Epithelial cell of esophagus (primary cell): ENCODE measurements around the gene ABCF3.

Source experiments
- DNase-seq: peaks from one replicate; pipeline ENCODE4 v3.0.0; 2010; ENCODE audit warnings: low read depth
- H3K4me3 ChIP-seq: 2 replicates; pipeline ENCODE4 v1.5.1; 2011; ENCODE audit warnings: mild to moderate bottlenecking, low read length, control low read depth
- CTCF ChIP-seq: IDR thresholded peaks from 2 replicates; pipeline ENCODE4 v1.5.1; 2011; ENCODE audit warnings: low read depth, mild to moderate bottlenecking, low read length, control low read depth, inconsistent platforms; ENCODE audit not compliant: insufficient read depth; ENCODE audit errors: missing control alignments

The ABCF3 gene

GRCh38 chr3:184184546-184185230, 1.3 kb upstream of the ABCF3 start:
- H3K4me3 ChIP-seq, result no peak overlapping the region
- no peak for TF ChIP-seq CTCF
- DNase-seq, result no peak

- H3K4me3 ChIP-seq, result peak overlapping the region; percentile 97
- peak; percentile 99 for DNase-seq
- TF ChIP-seq CTCF, result no peak
Measured at GRCh38 chr3:184185461-184186183, 377 bp upstream of the ABCF3 start.

GRCh38 chr3:184186902-184187207, 856 bp downstream of the ABCF3 start:
- no peak for TF ChIP-seq CTCF
- DNase-seq, result no peak
- peak overlapping the region; percentile 97 for H3K4me3 ChIP-seq

- H3K4me3 ChIP-seq, result no peak overlapping the region
- TF ChIP-seq CTCF, result no peak
- DNase-seq, result no peak
Measured at GRCh38 chr3:184188080-184188479, 2.1 kb downstream of the ABCF3 start.

- H3K4me3 ChIP-seq, result no peak overlapping the region
- DNase-seq, result no peak
- no peak for TF ChIP-seq CTCF
Measured at GRCh38 chr3:184189421-184189820, 3.4 kb downstream of the ABCF3 start.

GRCh38 chr3:184192889-184193288, 6.9 kb downstream of the ABCF3 start:
- no peak overlapping the region for H3K4me3 ChIP-seq
- no peak for DNase-seq
- TF ChIP-seq CTCF, result no peak
